CD4-positive, alpha-beta memory T cell (primary cell): ENCODE data around the gene GRK5. TPM values are rescaled to one million over a fixed set of nuclear protein-coding genes. Genes with fewer than 3 reads are reported as not detected.
"Not testable (repeated sequence)": the region's sequence is repeated elsewhere in the genome, so short reads cannot be mapped to it uniquely, and the experiment has no call there.

Experiments
- CTCF ChIA-PET: fragments of 350-600 bp; sonication (Branson Sonifier 250); formaldehyde crosslinking; loops from one replicate; lab custom pipeline; 2021; ENCODE audit warnings: inconsistent platforms; ENCODE audit not compliant: partially characterized antibody; lab: Charles Lee
- POLR2A ChIA-PET: fragments of 350-600 bp; sonication (Branson Sonifier 250); formaldehyde crosslinking; loops from one replicate; lab custom pipeline; 2021; ENCODE audit not compliant: partially characterized antibody; lab: Charles Lee
- DNase-seq, 5 donors: peaks; one replicate each; pipeline versions ENCODE4 v3.0.0 to v3.0.0-alpha.2; 2020 to 2022; ENCODE audit warnings: mixed read lengths in 1 of 5
- H3K27ac ChIP-seq: one replicate; pipeline ENCODE4 v1.7.0; 2013; ENCODE audit warnings: low read depth, low read length
- H3K27me3 ChIP-seq: 2 replicates; pipeline ENCODE4 v1.7.0; 2013; ENCODE audit warnings: mild to moderate bottlenecking, low read length, moderate library complexity; ENCODE audit not compliant: insufficient read depth
- H3K36me3 ChIP-seq: 2 replicates; pipeline ENCODE4 v1.7.0; 2013; ENCODE audit warnings: mild to moderate bottlenecking, low read length, moderate library complexity; ENCODE audit not compliant: insufficient read depth
- H3K4me1 ChIP-seq: 2 replicates; pipeline ENCODE4 v1.7.0; 2013; ENCODE audit warnings: mild to moderate bottlenecking, low read length, moderate library complexity; ENCODE audit not compliant: insufficient read depth
- H3K4me3 ChIP-seq, 2 donors: one replicate each; pipeline ENCODE4 v1.7.0; 2013; ENCODE audit warnings: low read length in 2 of 2, mild to moderate bottlenecking in 1 of 2
- H3K9me3 ChIP-seq, 2 donors: one replicate each; pipeline ENCODE4 v1.7.0; 2013; ENCODE audit warnings: low read length in 2 of 2, control low read depth in 1 of 2; ENCODE audit not compliant: control insufficient read depth in 1 of 2
- H3K27ac Mint-ChIP-seq, 7 donors: one replicate each; pipeline ENCODE4 v1.8.0; 2020 to 2021; ENCODE audit warnings: mixed read lengths in 7 of 7, mild to moderate bottlenecking in 6 of 7, inconsistent platforms in 3 of 7, moderate library complexity in 3 of 7
- H3K27me3 Mint-ChIP-seq, 2 donors: one replicate each; pipeline ENCODE4 v1.8.0; 2020 to 2021; ENCODE audit warnings: mixed read lengths in 2 of 2
- H3K36me3 Mint-ChIP-seq, 2 donors: one replicate each; pipeline ENCODE4 v1.8.0; 2020 to 2021; ENCODE audit warnings: mixed read lengths in 2 of 2, inconsistent platforms in 1 of 2, mild to moderate bottlenecking in 1 of 2
- H3K4me1 Mint-ChIP-seq, 4 donors: one replicate each; pipeline ENCODE4 v1.8.0; 2020 to 2021; ENCODE audit warnings: mixed read lengths in 4 of 4, mild to moderate bottlenecking in 1 of 4
- H3K4me3 Mint-ChIP-seq, 8 donors: one replicate each; pipeline ENCODE4 v1.8.0; 2020 to 2021; ENCODE audit warnings: mixed read lengths in 8 of 8, mild to moderate bottlenecking in 7 of 8, moderate library complexity in 6 of 8, inconsistent platforms in 3 of 8
- H3K9me3 Mint-ChIP-seq, 8 donors: one replicate each; pipeline ENCODE4 v1.8.0; 2020 to 2021; ENCODE audit warnings: mixed read lengths in 8 of 8, mild to moderate bottlenecking in 5 of 8, inconsistent platforms in 3 of 8, moderate library complexity in 1 of 8
- intact Hi-C: fragments of 100-400 bp; cut with micrococcal nuclease; formaldehyde crosslinking; loops from one replicate; pipeline ENCODE4 v1.15.1; 2023
- polyA plus RNA-seq, 2 donors: library from polyadenylated mRNA; unstranded; fragments of 300-500 nt; fragmentation: Illumina TruSeq; gene quantifications; one replicate each; pipeline ENCODE4 v1.2.3, GENCODE V29; 2021
- total RNA-seq, 2 experiments: library from RNA; stranded (reverse); gene quantifications; one replicate each; pipeline ENCODE4 v1.2.3, GENCODE V29; 2021

The GRK5 gene
- total and polyA plus RNA-seq, 4 experiments from 2014 or later: 7.6 to 27.9 (median 18.6) TPM

GRCh38 chr10:119227825-119228224, 20.5 kb downstream of the GRK5 start:
- H3K4me1 Mint-ChIP-seq: peaks cover 15 to 29% (median 23%) of the 10 kb centered on the region in 4 donors
- no peaks in the 10 kb centered on the region for H3K36me3 ChIP-seq
- H3K27ac Mint-ChIP-seq: no peak overlapping the region
- DNase-seq: no peak
- intact Hi-C loops: no loop called here
- peaks cover 0 to 14% (median 5%) of the 10 kb centered on the region in 8 donors for H3K9me3 Mint-ChIP-seq
- no peaks in the 10 kb centered on the region for H3K9me3 ChIP-seq
- H3K27ac ChIP-seq: no peak overlapping the region
- POLR2A ChIA-PET: no interaction called here
- H3K4me3 ChIP-seq: no peak overlapping the region
- CTCF ChIA-PET: no interaction called here
- no peak overlapping the region for H3K4me3 Mint-ChIP-seq
- no peaks in the 10 kb centered on the region for H3K27me3 ChIP-seq
- peaks cover 3% of the 10 kb centered on the region for H3K4me1 ChIP-seq
- peaks cover 8 to 10% of the 10 kb centered on the region in 2 donors for H3K36me3 Mint-ChIP-seq
- H3K27me3 Mint-ChIP-seq: no peaks in the 10 kb centered on the region

GRCh38 chr10:119231654-119232053, 24.3 kb downstream of the GRK5 start:
- peaks cover 6% of the 10 kb centered on the region for H3K4me1 ChIP-seq
- intact Hi-C loops: no loop called here
- ChIA-PET POLR2A (no interaction called here), CTCF (no interaction called here)
- H3K27me3 Mint-ChIP-seq: no peaks in the 10 kb centered on the region
- no peaks in the 10 kb centered on the region for H3K36me3 ChIP-seq
- peaks cover 8 to 14% of the 10 kb centered on the region in 2 donors for H3K36me3 Mint-ChIP-seq
- no peak for DNase-seq
- peaks cover 0 to 15% (median 5%) of the 10 kb centered on the region in 8 donors for H3K9me3 Mint-ChIP-seq
- no peaks in the 10 kb centered on the region for H3K27me3 ChIP-seq
- H3K27ac ChIP-seq: no peak overlapping the region
- peak overlapping the region in 1 of 7 donors; percentile 23 for H3K27ac Mint-ChIP-seq
- H3K4me3 ChIP-seq: no peak overlapping the region
- H3K9me3 ChIP-seq: no peaks in the 10 kb centered on the region
- H3K4me3 Mint-ChIP-seq: no peak overlapping the region
- peaks cover 23 to 45% (median 34%) of the 10 kb centered on the region in 4 donors for H3K4me1 Mint-ChIP-seq

- POLR2A ChIA-PET: interaction anchor here (1.1 kb wide), 1 partner anchor 25 kb away, joined by 4 read pairs; the partner anchor contains the start of gene GRK5
- H3K27me3 Mint-ChIP-seq, H3K9me3 ChIP-seq, H3K36me3 ChIP-seq, H3K4me3 Mint-ChIP-seq, CTCF ChIA-PET, H3K27me3 ChIP-seq, DNase-seq, H3K4me1 ChIP-seq, H3K4me3 ChIP-seq, intact Hi-C loops, H3K27ac ChIP-seq: not testable (repeated sequence)
- Mint-ChIP-seq H3K4me1 (peaks cover 27 to 53% (median 40%) of the 10 kb centered on the region in 4 donors), H3K27ac (peak overlapping the region in 2 of 7 donors; percentile 23 to 46), H3K9me3 (peaks cover 0 to 15% (median 5%) of the 10 kb centered on the region in 8 donors), H3K36me3 (peaks cover 8 to 14% of the 10 kb centered on the region in 2 donors)
Measured at GRCh38 chr10:119232439-119232838, 25.1 kb downstream of the GRK5 start.

GRCh38 chr10:119233123-119233820, 25.9 kb downstream of the GRK5 start:
- Histone ChIP-seq H3K27ac (no peak overlapping the region), H3K27me3 (no peaks in the 10 kb centered on the region), H3K4me1 (peaks cover 17% of the 10 kb centered on the region), H3K36me3 (no peaks in the 10 kb centered on the region), H3K4me3 (no peak overlapping the region), H3K9me3 (no peaks in the 10 kb centered on the region)
- Mint-ChIP-seq H3K4me3 (no peak overlapping the region), H3K4me1 (peaks cover 34 to 61% (median 47%) of the 10 kb centered on the region in 4 donors), H3K9me3 (peaks cover 0 to 15% (median 5%) of the 10 kb centered on the region in 8 donors), H3K36me3 (peaks cover 8 to 14% of the 10 kb centered on the region in 2 donors), H3K27ac (peak overlapping the region in 5 of 7 donors; percentile 18 to 69 (median 44)), H3K27me3 (no peaks in the 10 kb centered on the region)
- ChIA-PET CTCF (no interaction called here), POLR2A (interaction anchor here (1.1 to 1.4 kb wide), 2 partner anchors 26 kb away, joined by 4 to 5 read pairs; partner anchors contain the start of gene GRK5)
- DNase-seq: no peak
- intact Hi-C loops: no loop called here

- H3K9me3 ChIP-seq: no peaks in the 10 kb centered on the region
- POLR2A ChIA-PET: interaction anchor here (1.4 kb wide), 1 partner anchor 26 kb away, joined by 5 read pairs; the partner anchor contains the start of gene GRK5
- peaks cover 8 to 14% of the 10 kb centered on the region in 2 donors for H3K36me3 Mint-ChIP-seq
- H3K4me3 ChIP-seq: no peak overlapping the region
- H3K4me1 Mint-ChIP-seq: peaks cover 34 to 65% (median 46%) of the 10 kb centered on the region in 4 donors
- no peak for DNase-seq
- no peaks in the 10 kb centered on the region for H3K36me3 ChIP-seq
- no peak overlapping the region for H3K4me3 Mint-ChIP-seq
- peaks cover 17% of the 10 kb centered on the region for H3K4me1 ChIP-seq
- no peaks in the 10 kb centered on the region for H3K27me3 ChIP-seq
- H3K9me3 Mint-ChIP-seq: peaks cover 0 to 15% (median 5%) of the 10 kb centered on the region in 8 donors
- intact Hi-C loops: no loop called here
- peak overlapping the region in 3 of 7 donors; percentile 22 to 69 (median 30) for H3K27ac Mint-ChIP-seq
- no peak overlapping the region for H3K27ac ChIP-seq
- CTCF ChIA-PET: interaction anchor here (0.7 kb wide), 1 partner anchor 72 kb away, joined by 3 read pairs; no protein-coding TSS in a partner anchor
- H3K27me3 Mint-ChIP-seq: no peaks in the 10 kb centered on the region
Measured at GRCh38 chr10:119233821-119234220, 26.4 kb downstream of the GRK5 start.

GRCh38 chr10:119235356-119235755, 28.0 kb downstream of the GRK5 start:
- H3K27ac ChIP-seq: no peak overlapping the region
- peaks cover 6 to 14% of the 10 kb centered on the region in 2 donors for H3K36me3 Mint-ChIP-seq

More at GRCh38 chr10:119235356-119235755, 28.0 kb downstream of the GRK5 start:
- Mint-ChIP-seq H3K4me3 (peak overlapping the region in 1 of 8 donors; percentile 24), H3K9me3 (peaks cover 0 to 15% (median 5%) of the 10 kb centered on the region in 8 donors), H3K27ac (peak overlapping the region in 4 of 7 donors; percentile 75 to 82 (median 80)), H3K4me1 (peaks cover 28 to 58% (median 44%) of the 10 kb centered on the region in 4 donors), H3K27me3 (no peaks in the 10 kb centered on the region)
- ChIA-PET POLR2A (no interaction called here), CTCF (no interaction called here)
- no peak for DNase-seq
- no peak overlapping the region for H3K4me3 ChIP-seq
- H3K27me3 ChIP-seq: no peaks in the 10 kb centered on the region
- intact Hi-C loops: no loop called here
- peaks cover 17% of the 10 kb centered on the region for H3K4me1 ChIP-seq
- no peaks in the 10 kb centered on the region for H3K9me3 ChIP-seq
- no peaks in the 10 kb centered on the region for H3K36me3 ChIP-seq
